Astrocyte of the spinal cord (primary cell): Measurements from ENCODE around the gene DNTTIP2.

Source experiments
- DNase-seq: peaks from one replicate; pipeline ENCODE4 v3.0.0; 2011; ENCODE audit warnings: low read depth, low spot score
- H3K4me3 ChIP-seq: 2 replicates; pipeline ENCODE4 v1.5.1; 2011; ENCODE audit warnings: low read depth, mild to moderate bottlenecking, low read length, moderate library complexity
- in situ Hi-C: cut with HindIII; loops from 2 replicates; pipeline ENCODE4 v1.10.0; 2017; ENCODE audit warnings: low sequenced_read_pairs
- TF ChIP-seq, protein P1 (sequence below): IDR thresholded peaks from 2 replicates; pipeline ENCODE4 v1.5.1; 2012; ENCODE audit warnings: low read depth, mild to moderate bottlenecking, low read length, inconsistent platforms

Gene DNTTIP2

DNA sequence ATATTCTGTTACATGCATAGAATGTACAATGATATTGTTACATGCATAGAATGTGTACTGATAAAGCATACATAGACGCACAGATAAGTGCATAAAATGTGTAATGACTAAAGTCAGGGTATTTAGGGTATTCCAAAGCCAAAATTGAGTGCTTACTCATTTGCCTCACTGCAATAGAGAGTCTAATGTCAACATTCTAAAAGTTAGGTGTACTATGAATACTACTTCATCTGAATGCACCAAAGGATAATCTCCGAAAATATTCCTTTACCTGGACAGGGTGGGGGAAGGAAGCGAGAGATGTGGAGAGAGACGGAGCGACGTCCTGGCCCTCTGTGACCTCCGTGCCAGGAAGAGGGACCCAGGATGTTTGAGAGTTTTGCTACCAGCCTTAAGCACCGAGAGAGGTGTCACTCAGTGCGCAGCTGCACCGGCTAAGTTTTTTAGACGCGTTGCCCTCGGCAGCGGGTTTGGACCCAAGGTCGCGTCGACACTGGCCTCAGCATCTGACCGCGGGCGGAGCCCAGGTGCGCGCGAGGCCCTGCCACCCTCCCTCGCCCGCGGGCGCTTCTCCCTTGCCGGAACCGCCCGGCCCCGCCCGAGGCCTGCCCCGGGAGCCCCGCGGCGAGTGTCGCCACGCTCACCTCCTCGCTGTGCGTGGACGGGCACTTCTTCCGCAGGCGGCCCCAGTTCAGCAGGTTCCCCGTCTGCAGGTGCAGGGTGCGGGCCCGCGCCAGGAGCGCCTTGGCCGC is 29.6 kb upstream of the DNTTIP2 start:
- H3K4me3 ChIP-seq = peak overlapping the region; percentile 80
- TF ChIP-seq, protein P1, sequence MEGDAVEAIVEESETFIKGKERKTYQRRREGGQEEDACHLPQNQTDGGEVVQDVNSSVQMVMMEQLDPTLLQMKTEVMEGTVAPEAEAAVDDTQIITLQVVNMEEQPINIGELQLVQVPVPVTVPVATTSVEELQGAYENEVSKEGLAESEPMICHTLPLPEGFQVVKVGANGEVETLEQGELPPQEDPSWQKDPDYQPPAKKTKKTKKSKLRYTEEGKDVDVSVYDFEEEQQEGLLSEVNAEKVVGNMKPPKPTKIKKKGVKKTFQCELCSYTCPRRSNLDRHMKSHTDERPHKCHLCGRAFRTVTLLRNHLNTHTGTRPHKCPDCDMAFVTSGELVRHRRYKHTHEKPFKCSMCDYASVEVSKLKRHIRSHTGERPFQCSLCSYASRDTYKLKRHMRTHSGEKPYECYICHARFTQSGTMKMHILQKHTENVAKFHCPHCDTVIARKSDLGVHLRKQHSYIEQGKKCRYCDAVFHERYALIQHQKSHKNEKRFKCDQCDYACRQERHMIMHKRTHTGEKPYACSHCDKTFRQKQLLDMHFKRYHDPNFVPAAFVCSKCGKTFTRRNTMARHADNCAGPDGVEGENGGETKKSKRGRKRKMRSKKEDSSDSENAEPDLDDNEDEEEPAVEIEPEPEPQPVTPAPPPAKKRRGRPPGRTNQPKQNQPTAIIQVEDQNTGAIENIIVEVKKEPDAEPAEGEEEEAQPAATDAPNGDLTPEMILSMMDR = no peak
- in situ Hi-C loops = no loop called here
- DNase-seq = no peak

DNA sequence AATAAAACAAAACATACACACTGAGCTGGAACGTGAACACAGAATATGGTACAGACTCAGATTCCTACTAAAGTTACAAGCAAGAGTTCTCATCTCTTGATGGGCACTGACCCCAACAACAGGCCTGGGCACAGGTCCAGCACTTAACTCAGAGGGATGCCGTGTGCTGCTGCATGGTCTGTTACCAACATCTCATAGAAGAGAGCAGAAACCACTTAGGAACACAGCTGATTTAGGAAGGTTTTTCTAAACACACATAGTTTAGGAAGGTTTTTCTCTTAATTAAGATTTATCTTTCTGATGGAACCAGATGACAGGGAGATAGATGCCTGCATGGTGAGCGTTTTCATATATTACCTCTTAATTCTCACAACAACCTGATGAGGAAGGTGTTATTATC is 28.7 kb upstream of the DNTTIP2 start:
- in situ Hi-C loops = no loop called here
- TF ChIP-seq, protein P1 = no peak

DNA sequence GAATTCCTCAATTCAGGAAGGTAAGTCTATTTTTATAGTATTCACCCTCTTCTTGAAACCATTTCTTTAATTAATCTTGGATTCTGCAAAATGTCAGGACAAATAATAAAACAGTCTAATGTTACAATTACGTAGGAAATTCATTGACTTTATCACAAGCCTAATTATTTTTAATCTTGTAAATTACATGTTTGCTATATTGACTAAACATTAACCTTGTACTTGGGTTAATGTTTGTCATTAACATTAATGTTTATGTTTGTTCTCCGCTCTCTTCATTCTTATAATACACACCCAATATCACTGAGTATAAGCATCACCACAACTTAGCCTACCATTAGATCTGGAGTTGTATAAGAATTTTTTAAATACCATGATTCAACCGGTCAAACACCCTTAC is 27.5 kb upstream of the DNTTIP2 start:
- in situ Hi-C loops = no loop called here
- no peak overlapping the region for H3K4me3 ChIP-seq
- TF ChIP-seq, protein P1 = no peak
- no peak for DNase-seq

More for the DNA sequence above, 28.7 kb upstream of the DNTTIP2 start:
- peak overlapping the region; percentile 80 for H3K4me3 ChIP-seq
- peak; percentile 66 for DNase-seq

DNA sequence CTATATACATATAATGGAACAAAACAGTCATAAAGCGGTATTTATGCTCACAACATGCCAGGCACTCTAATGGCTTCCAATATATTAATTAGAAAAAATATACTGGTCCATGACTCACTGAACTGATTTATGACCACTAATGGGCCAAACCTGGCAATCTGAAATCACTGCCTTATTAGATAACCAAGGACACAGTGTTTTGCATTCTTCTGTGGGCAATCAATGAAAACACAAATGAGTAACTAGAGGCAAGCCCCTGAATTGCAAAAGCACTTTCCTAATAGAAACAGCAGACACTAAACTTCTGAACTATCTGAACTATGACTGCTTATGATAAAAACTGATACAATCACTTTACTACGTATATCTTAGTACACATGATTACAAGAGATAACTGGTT is 26.7 kb upstream of the DNTTIP2 start:
- DNase-seq = no peak
- TF ChIP-seq, protein P1 = no peak
- in situ Hi-C loops = no loop called here
- H3K4me3 ChIP-seq = no peak overlapping the region

DNA sequence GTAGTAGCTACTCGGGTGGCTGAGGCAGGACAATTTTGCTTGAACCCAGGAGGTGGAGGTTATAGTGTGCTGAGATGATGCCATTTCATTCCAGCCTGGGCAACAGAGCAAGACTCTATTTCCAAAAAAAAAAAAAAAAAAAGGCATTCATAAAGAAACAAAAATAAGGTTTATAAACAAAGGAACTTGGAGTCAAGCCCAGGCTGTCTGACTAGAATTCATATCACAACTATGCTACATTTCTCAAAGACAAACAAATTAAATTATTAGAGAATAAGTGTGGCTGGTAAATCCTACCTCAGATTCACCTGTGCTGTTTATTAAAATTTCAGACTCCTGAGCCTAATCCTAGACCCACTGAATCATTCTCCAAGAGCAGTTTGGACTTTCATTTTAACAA is 26.0 kb upstream of the DNTTIP2 start:
- in situ Hi-C loops = no loop called here
- H3K4me3 ChIP-seq = no peak overlapping the region

DNA sequence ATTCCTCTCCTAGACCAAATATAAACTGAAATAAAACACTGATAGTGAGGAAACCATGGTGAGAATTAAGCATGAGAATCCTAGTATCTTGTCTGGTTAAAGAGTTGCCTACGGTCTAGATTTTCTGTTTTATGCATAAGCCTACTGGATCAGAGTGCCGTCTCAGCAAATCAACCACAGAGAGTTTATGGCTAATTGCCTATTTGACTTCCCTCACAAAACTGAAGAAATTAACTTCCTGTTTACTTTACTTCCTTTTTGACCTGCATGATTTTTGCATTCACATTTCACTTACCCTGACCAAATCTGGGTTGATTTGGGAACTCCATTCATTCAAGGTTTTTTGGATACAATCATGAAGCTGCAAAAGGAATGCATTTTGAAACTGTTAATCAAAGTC is 25.2 kb upstream of the DNTTIP2 start:
- in situ Hi-C loops = no loop called here
- H3K4me3 ChIP-seq = no peak overlapping the region

More for the DNA sequence above, 26.0 kb upstream of the DNTTIP2 start:
- TF ChIP-seq, protein P1 = no peak
- no peak for DNase-seq

More for the DNA sequence above, 25.2 kb upstream of the DNTTIP2 start:
- TF ChIP-seq, protein P1 = no peak
- no peak for DNase-seq
